ENCODE results near the gene KLHL21. TPM values are rescaled to one million over a fixed set of nuclear protein-coding genes. Genes with fewer than 3 reads are reported as not detected.

KLHL21 gene
- total and polyA plus RNA-seq, 9 of the 15 experiments (the other 6 are each of a cell fraction or from before 2014, with no cell fraction given) = 2.1 to 42.1 (median 17.5) TPM

GRCh38 chr1:6634371-6635052 is 31.8 kb upstream of the KLHL21 start (continued):
- no peak for TF ChIP-seq ZNF717 (CRISPR knock-in tag; IDR thresholded peaks at IDR 0.05)
- TF ChIP-seq SMAD3 (CRISPR knock-in tag; conservative IDR thresholded peaks at IDR 0.05) = no peak
- no peak for TF ChIP-seq BACH1 (tag; IDR thresholded peaks at IDR 0.05)
- no peak for TF ChIP-seq ZNF280A (IDR thresholded peaks at IDR 0.05; ENCODE audit: low read depth, partially characterized antibody)
- TF ChIP-seq SRSF1 (IDR thresholded peaks at IDR 0.05; ENCODE audit: low read depth, low read length) = no peak
- no peak for TF ChIP-seq ZNF175 (CRISPR knock-in tag; IDR thresholded peaks at IDR 0.05; ENCODE audit: low read depth)
- TF ChIP-seq ZNF507 (tag; conservative IDR thresholded peaks at IDR 0.05) = no peak
- TF ChIP-seq ZFX (CRISPR knock-in tag; IDR thresholded peaks at IDR 0.05) = 0 out of 2 replicates have a peak, but pooled peaks have one; percentile 18
- TF ChIP-seq POLR2AphosphoS2 (IDR thresholded peaks at IDR 0.05; ENCODE audit: low read length) = peak; percentile 33; the same call in 1 of the 2 replicates
- TF ChIP-seq CTCF (IDR thresholded peaks at IDR 0.05 in 2 of 3, conservative IDR thresholded peaks at IDR 0.05 in 1 of 3; ENCODE audit: insufficient read depth in 2 of 3, low read depth in 1 of 3, low read length in 3 of 3) = peak; percentile 68 to 75 (median 72)
- no peak for TF ChIP-seq ELK3 (CRISPR knock-in tag; IDR thresholded peaks at IDR 0.05)
- no peak for TF ChIP-seq AFF1 (IDR thresholded peaks at IDR 0.05; ENCODE audit: low read depth in 1 of 2, partially characterized antibody in 2 of 2)
- no peak for TF ChIP-seq EP300 (IDR thresholded peaks at IDR 0.05; ENCODE audit: low read length)
- no peak for TF ChIP-seq FUS (optimal IDR thresholded peaks at IDR 0.05; ENCODE audit: low read depth, low read length)
- no peak for TF ChIP-seq SLC30A9 (CRISPR knock-in tag; IDR thresholded peaks at IDR 0.05)
